HG02571 (cell line): Measurements from ENCODE around the gene FANCI.

Experiments
- ATAC-seq: cut with Tn5 transposase; IDR thresholded peaks from one replicate; pipeline ENCODE4 v1.9.1; 2021; ENCODE audit warnings: mild to moderate bottlenecking, moderate library complexity; ENCODE audit not compliant: unreplicated experiment

Gene FANCI

DNA sequence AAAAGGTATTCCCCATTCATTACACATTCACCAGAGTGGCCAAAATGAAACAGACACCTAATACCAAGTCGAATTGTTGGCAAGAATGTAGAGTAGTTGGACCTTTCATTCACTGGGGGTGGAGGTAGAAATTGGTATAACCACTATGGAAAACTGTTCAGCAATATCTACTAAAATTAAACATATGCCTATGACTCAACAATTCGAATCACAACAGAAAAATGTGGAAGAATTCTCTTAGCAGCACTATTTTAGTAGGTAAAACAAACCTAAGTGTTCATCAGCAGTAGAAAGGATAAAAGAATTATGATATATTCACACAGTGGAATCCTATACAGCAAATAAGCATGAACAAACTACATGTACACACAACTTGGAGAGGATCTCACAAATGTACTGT, 60.2 kb downstream of the FANCI start:
- ATAC-seq = no peak

DNA sequence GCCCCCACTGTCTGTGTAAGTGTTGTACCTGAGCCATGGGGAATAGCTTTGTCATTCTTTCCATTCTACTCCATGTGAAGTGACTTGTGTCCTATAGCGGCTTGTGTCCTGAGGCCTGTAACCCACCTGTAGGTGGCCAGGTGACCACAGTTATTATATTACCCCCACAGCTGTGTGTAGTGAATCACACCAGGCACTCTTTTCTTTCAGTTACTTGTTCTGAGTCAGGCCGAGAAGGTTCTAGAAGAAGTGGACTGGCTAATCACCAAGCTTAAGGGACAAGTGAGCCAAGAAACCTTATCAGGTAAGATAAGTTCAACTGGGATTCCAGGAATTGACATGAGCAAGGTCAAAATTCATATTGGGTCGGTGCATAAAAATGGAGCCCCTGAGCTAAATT, 61.6 kb downstream of the FANCI start:
- ATAC-seq = no peak

DNA sequence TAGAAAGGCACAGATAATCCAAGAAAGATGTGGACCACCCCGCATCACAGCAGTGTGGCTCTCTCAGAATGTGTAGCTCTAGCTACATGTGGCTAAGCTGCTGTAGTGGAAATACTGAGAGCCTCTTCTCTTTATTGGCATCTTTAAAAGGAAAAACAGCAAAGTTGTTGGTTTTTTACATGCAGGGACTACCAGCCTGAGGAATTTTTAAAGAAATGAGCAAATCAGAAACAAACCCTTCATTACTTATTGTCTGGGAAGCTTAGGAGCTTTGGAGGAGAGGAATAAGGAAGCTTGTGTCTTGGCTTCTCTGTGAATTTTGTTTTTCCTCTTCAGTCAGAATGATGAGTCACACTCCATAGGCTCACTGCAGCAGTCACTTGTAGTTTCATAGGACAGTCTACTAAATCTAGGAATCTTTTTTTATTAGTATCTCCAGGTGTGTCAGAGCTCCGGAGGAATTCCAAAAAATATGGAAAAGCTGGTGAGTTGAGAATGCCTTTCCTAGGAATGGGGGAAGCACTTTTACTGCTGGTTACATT, 63.3 kb downstream of the FANCI start:
- ATAC-seq = no peak

DNA sequence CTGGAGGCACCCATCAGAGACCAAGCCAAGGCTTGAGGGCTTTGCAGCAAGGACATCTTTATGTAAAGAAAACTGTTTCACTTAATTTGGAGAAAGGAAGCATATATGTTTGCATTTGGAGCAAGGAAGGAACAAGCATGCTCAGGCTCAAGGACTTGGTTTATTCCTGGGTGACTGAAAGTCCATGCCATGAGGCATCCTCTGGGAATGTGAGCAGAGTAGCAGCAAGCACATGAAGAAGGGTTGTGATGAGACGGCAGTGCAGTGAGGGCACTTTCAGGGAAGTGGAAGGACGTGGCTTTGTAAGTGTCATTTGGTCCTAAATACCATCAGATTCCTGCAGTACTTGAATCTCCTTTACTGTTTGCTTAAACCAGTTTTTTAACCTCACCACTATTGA, 64.0 kb downstream of the FANCI start:
- ATAC-seq = no peak

DNA sequence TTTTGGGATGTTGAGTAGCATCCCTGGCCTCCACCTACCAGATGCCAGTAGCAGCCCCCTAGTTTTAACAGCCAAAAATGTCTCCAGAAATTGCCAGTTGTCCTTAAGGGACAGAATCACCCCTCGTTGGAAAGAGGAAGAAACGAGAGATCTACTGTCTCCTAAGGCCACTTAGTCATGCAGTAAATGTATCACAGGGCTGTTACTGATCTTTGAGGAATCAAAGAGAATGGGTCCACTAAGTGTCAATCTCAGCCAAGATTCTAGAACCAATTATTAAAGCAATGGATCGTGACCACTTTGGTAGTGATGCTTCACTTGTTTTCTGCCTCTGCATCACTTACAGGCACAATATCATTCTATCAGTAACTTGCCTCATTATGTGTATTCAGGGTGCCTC, 64.5 kb downstream of the FANCI start:
- no peak for ATAC-seq

DNA sequence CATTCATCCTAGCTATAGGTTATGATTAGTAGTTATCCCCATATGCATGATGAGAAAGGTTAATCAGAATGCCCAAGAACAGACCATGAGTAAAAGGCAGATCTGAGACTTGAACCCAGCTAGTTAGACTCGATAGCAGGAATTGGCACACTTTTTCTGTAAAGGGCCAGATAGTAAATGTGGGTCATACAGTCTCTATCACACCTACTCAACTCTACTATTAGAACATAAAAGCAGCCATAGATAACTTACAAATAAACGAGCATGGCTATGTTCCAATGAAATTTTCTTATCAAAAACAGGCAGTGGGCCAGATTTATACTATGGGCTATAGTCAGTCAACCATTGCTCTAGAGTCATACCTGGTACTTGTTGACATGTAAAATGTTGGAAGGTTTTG, 66.2 kb downstream of the FANCI start:
- ATAC-seq = no peak

DNA sequence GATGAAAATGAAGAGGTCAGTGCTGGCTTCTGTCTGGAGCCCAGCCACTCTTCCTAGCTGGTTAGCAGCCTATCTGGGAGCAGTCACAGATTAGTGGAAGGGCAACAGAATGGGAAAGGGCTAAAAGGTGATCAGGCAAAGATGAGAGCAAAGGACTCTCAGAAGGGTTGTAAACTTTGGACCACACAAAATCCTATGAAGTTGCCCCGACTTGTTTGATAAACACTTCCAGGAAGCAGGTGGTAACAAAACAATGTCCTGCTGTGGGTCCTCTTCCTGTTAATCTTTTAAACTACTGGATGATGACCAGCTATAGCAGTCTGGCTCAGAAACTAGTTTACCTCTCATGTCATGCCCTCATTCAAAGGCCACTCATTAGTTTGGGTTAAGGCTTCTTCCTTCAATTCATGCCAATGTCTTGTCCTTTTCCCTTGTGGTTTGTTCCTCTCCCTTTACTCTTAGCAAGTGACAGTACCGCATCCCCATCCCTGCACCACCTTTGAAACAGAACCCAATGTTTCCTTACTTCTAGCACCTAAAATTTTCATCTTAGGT, 71.7 kb downstream of the FANCI start:
- no peak for ATAC-seq

DNA sequence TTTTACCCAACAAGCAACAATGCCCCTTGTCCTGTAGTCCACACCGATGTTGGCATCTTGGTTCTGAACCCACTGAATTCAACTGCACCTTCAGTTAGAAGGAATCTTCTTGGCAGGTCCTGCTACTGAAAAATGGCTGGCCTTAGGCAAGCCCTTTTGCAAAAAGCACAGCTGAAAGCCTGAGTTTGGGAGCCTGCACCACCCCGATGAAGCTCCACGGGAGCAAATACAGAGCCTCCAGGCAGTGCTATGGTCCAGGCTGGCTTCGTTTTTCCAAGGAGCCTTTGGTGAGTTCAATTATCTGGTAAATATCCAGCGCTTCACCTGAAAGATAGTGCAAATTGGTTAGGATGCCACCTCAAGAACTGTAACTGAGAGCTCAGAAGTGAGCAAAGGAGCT, 72.7 kb downstream of the FANCI start:
- ATAC-seq = no peak

DNA sequence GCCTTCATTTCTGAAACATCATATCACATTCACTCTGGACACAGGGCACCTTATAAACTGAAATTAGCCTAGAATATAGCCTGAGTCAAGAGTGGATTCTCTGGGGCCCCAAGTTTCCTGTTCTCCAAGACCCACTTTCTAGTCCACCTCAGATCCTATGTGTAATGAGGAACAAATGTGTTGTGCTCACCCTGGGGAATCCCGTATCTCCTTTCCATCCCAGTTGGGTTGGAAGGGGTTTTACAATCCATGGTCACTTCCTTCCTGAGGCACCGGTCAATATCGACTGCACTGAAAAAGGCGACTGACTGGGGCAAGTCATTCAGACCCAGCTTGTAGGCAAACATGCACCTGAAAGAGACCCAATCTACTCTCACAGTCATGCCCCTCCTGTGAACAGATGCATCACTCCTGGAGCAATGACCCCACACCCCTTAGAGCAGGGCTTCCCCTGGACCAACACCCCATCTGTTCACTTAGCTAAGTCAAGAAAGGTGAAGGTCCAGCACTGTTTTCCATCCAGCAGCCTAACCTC, 73.5 kb downstream of the FANCI start:
- no peak for ATAC-seq

DNA sequence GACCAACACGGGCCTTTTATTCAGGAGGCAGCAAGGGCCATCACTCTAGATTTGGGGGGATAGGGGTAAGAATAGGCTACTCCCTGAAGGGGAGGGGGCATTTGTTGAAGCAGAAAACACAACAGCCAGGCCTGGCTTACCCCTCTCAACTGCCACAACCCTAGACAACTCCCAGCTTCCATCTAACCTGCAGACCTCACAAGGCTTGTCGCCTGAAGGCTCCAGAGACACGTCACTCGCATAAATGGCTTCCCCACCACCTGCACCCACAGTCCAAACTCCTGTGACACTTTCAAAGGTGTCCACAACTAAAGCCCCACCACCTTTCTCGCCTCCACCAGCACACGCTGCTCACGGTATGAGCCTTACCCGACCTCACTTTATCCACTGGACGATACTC, 75.9 kb downstream of the FANCI start:
- no peak for ATAC-seq

DNA sequence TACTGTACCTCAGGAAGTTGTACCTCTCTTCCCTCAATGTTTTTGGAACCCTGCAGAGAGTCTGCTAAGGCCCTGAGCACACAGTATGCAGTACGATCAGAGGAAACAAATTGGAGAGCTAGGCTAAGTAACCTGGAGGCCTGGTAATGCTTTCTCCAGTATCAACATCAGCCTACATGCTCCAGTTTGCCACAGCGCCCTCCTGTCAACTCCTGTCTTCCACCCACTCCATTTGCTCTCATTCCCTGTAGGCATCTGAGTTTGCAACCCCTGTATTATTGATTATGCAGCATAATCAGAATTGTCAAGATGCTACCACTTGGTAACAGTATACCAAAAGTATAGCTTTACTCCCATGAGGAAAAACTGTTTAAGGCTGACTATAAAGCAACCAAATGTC, 76.4 kb downstream of the FANCI start:
- ATAC-seq = no peak

DNA sequence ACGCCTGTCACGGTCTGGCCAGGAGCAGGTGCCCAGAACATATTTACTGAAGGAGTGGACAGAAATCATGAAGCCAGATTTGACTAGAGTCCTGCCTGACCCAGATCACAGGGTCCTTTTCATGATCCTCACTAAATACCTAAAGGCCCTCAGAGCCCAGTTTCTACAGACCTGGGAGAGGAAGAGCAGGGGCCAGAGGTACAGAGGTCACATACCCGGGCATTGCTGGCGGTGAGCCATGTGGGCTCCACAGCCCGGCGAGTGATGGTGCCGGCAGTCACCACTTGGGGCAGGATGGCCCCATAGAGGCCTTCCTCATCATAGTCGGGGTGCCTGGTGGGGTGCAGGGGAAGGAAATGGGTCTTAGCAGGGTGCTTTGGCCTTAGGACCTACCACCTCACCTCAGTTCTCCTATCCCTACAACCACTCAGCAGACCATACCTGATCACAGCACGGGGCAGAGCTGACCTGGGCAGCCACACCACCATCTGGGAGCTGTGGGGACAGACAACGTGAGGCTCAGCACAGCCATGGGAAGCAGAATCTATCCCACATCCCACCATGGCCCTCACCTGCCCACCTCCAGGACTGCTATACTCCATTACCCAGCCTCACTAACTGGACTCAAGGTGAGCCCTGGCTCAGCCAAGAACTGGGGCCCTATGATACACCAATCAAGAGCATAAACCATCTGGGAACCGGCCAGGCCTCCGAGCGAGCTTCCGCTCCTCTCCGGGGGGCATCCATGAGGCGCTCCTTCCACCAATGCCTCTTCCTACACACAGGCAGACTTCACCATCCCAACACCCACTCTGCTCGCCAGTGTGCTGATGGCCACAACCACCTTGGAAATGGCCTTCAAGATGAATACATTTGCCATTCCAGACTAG, 78.0 kb downstream of the FANCI start:
- no peak for ATAC-seq

DNA sequence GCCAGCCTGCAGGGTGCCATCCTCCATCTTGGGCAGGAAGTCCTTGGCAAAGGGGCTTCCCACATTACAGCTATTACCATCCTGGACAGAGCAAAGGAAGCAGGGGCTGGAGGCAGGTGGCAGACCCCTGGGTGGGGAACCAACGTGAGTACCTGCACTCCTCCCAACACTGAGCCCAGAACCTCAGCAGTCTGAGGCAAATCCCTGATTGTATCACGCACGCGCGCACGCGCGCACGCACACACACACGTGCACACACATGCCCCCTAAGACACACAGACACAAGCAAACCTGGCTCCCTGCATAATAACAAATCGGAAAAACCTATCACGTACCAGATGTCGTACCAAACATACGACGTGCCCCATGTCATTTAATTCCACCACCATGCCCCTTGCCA, 79.0 kb downstream of the FANCI start:
- ATAC-seq = no peak

DNA sequence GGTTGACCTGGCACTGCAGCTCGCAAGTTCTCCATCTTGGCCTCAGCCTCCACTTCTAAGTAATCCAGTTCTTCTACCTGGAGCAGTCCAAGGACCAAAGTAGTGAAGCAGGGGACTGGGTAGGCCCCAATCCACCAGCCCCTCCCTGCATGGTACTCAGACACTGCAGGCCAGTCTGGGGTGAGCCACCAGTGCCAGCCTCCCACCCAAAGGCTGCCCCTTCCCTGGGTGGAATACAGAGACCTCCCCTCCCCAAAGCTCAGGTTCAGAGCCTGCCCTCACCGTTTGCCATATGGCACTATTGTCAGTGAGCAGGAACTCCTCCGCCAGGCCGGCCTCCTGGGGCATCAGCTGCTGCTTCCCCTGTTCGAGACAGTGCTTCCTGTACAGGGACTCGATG, 80.0 kb downstream of the FANCI start:
- ATAC-seq = no peak

DNA sequence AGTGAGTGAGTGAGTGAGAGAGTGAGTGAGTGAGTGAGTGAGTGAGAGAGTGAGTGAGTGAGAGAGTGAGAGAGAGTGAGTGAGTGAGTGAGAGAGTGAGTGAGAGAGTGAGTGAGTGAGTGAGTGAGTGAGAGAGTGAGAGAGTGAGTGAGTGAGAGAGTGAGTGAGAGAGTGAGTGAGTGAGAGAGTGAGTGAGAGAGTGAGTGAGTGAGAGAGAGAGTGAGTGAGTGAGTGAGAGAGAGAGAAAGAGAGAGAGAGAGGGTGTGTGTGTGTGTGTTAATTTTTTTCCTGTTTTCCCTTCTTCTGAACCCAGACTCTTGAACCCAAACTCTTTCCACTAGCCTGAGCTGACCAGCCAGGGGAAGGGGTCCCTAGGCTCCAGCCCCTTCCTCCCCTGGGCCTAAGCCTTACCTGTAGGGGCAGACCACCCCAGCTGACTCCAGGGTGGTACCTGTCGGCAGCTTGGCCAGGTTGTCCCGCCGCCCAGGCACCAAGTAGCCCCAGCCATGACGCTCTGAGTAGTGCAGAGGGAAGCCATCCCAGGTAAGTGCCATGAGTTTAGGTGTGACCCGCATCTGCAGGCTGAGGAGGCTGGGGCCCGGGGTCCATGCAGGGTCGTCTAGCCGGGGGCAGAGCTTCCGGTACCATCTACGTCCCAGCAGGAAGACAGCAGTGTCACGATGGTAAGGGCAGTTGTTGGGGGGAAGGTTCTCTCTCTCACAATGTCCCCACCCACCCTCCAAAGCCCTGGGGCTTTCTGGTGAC, 81.4 kb downstream of the FANCI start:
- ATAC-seq = no peak

DNA sequence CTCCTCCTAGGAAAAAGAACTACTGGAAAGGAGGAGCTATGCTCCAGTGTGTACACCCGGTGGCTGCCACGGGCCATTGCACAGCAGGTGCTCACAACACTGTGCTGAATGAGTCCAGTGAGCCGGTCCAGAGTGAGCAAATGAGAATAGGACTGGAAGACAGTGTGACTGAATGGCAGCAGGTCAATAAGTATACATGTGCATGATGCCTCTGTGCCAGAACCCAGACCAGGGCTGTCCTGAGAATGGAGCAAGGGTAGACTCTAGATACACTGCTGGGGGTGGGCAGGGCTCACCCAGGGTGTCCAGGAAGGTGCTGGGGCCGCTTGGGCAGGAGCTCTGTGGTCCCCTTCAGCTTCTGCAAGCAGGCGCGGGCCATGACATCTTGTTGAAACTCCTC, 82.5 kb downstream of the FANCI start:
- no peak for ATAC-seq

DNA sequence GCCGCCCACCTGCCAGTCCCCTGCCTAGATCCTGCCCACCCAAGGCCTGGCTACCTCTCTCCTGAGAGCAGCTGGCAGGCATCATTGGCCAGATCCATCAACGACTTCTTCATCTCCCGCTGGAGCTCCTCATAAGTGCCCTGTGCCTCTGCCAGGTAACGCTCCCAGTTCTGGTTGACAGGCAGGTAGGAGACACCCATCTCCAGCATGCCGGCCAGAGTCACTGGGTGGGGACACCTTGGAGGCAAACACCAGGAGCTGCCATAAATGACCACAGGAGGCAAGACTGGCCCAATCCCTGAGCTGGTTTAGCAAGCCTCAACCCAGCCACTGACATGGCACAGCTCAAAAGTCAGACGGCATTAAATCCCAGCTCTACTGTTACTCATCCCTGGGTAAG, 83.3 kb downstream of the FANCI start:
- no peak for ATAC-seq

DNA sequence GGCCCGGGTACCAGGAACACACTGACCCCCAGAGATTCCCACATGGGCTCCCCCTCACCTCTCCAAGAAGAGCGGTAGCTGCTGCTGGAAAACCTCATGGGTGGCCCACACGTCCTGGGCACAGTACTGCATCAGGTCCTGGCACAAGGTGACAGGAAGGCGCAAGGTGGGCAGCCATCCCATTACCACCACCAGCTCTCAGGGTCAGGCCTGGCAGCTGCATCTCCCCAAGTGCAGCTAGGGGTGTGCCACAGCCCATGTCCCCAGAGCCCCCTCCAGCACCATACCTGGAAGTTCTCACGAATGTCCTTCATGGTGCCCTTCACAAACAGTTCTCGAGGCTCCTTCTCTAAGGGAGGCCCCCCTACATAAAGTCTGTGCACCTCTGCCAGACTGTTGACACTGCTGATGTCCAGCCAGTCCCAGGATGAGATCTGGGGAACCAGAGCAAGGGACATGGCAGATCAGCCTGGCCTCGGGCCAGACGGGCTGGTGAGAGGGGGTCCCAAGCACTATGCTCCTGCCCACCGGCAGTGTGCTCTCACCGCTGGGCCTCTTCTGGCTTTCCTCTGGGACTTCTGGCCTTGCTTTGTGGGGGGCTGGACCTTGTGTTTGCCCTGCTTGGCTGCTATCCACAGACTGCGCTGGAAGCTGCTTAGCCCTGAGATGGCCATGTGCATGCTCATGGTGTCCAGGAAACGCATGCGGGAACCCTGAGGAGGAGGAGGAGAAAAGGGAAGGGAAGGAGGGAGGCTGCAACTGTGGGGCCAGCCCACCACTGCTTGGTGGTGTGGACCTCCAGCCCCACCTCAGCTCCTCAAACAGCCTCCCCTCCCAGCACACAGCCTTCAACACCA, 84.8 kb downstream of the FANCI start:
- ATAC-seq = no peak

DNA sequence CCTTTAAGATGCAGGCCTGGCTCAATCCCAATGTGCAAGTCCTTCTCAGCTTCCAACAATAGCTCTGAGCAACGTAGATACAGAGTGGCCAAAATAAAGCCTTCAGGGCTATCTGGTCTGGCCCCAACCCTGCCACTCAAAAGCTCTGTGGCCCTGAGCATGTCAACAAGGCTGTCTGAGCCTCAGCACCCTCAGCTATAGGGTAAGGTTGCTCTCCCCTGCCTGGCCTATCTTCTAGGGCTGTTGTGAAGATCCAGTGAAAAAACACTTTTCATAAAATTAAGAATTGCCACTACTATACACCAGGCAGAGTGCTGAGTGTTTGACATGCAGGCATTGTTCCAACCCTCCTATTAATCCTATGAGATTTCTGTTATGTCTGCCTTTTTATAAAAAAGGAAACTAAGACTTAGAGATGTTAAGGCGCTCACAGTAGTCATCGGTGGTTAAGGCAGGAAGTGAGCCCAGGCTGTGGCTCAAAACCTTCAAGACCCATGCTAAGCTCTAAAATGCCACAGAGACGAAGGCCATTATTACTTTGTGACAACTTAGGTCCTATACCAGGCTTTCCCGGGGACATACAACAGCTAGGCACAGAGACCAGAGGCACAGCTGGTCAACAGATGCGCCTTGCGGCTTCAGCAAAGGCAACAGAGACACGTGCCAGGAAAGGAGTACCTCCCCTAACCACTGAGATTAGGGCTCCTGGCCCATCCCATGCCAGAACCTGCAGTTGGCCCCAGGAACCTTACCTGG, 85.7 kb downstream of the FANCI start:
- no peak for ATAC-seq

DNA sequence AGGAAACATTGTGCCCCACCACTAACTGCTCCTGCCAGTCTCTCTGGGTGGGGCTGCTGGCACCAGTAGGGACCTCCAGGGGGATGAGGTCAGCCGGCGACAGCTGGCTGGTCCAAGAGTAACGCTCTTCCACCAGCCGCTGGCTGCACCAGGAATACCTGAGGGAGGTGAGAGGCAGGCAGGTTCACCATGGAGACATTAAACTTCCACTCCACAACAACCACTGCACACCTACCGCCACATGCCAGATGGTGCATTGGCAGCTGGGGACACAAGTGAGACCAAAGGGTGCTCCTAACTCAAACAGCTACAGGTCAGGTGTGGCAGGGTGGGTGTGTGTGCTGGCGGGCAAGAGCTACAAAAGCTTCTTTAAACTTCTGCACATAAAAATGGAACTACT, 86.3 kb downstream of the FANCI start:
- no peak for ATAC-seq
